ENCODE results near the gene HLCS.

HLCS gene

GRCh38 chr21:36713746-36714145, 252.7 kb downstream of the HLCS start:
- DNase-seq: no peak

GRCh38 chr21:36710729-36711048, 255.8 kb downstream of the HLCS start:
- no peak for DNase-seq

- no peak for DNase-seq
Measured at GRCh38 chr21:36709868-36710728, 256.4 kb downstream of the HLCS start.

GRCh38 chr21:36709030-36709867, 257.2 kb downstream of the HLCS start:
- no peak for DNase-seq

- no peak for DNase-seq
Measured at GRCh38 chr21:36708286-36709029, 258.0 kb downstream of the HLCS start.

GRCh38 chr21:36707763-36708285, 258.6 kb downstream of the HLCS start:
- no peak for DNase-seq

- no peak for DNase-seq
Measured at GRCh38 chr21:36706951-36707762, 259.3 kb downstream of the HLCS start.

- no peak for DNase-seq
Measured at GRCh38 chr21:36706482-36706852, 260.0 kb downstream of the HLCS start.

- DNase-seq: no peak
Measured at GRCh38 chr21:36705679-36706481, 260.6 kb downstream of the HLCS start.

- no peak for DNase-seq
Measured at GRCh38 chr21:36704958-36705678, 261.4 kb downstream of the HLCS start.

- DNase-seq: no peak
Measured at GRCh38 chr21:36704281-36704957, 262.1 kb downstream of the HLCS start.

- DNase-seq: no peak
Measured at GRCh38 chr21:36703626-36704280, 262.7 kb downstream of the HLCS start.

- DNase-seq: no peak
Measured at GRCh38 chr21:36703123-36703522, 263.3 kb downstream of the HLCS start.

GRCh38 chr21:36702622-36702968, 263.9 kb downstream of the HLCS start:
- DNase-seq: no peak

GRCh38 chr21:36701756-36702621, 264.5 kb downstream of the HLCS start:
- DNase-seq: no peak

GRCh38 chr21:36700971-36701755, 265.3 kb downstream of the HLCS start:
- no peak for DNase-seq

Data from bone marrow (tissue), 2 donors.